ENCODE data around the gene HMBS.
A peak's percentile ranks its signal among the peaks of the same experiment; 100 is the strongest.

HMBS gene

GRCh38 chr11:119077839-119078238 is 6.8 kb upstream of the HMBS start:
- TF ChIP-seq CTCF (IDR thresholded peaks at IDR 0.05; ENCODE audit: borderline replicate concordance, insufficient read depth, low read depth, low read length): no peak
- H3K4me3 ChIP-seq (ENCODE audit: low read depth, low read length): no peak overlapping the region

- TF ChIP-seq CTCF (IDR thresholded peaks at IDR 0.05; ENCODE audit: borderline replicate concordance, insufficient read depth, low read depth, low read length): no peak
- no peak overlapping the region for H3K4me3 ChIP-seq (ENCODE audit: low read depth, low read length)
Measured at GRCh38 chr11:119078675-119079420, 5.8 kb upstream of the HMBS start.

GRCh38 chr11:119081682-119082260 is 2.9 kb upstream of the HMBS start:
- TF ChIP-seq CTCF (IDR thresholded peaks at IDR 0.05; ENCODE audit: borderline replicate concordance, insufficient read depth, low read depth, low read length): no peak
- no peak overlapping the region for H3K4me3 ChIP-seq (ENCODE audit: low read depth, low read length)

GRCh38 chr11:119085437-119085847 is 761 bp downstream of the HMBS start:
- peak overlapping the region; percentile 70 for H3K4me3 ChIP-seq (ENCODE audit: low read depth, low read length)
- no peak for TF ChIP-seq CTCF (IDR thresholded peaks at IDR 0.05; ENCODE audit: borderline replicate concordance, insufficient read depth, low read depth, low read length)

DNA sequence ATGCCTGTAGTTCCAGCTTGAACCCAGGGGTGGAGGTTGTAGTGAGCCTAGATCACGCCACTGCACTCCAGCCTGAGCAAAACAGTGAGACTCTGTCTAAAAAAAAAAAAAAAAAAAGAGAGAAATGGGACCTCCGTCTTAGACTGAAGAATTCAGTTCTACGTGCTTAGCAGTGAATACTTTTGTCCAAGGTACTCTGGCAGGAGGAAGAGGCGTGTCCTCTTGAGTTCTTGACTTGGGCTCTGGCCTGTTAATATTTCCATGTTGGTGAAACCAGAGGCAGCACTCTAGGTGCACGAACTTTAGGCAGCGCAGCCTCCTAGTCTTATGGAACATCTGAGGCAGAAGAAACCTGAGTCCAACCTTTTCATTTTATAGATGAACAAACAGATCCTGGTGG is 2.4 kb downstream of the HMBS start:
- no peak for TF ChIP-seq CTCF (IDR thresholded peaks at IDR 0.05; ENCODE audit: borderline replicate concordance, insufficient read depth, low read depth, low read length)
- no peak overlapping the region for H3K4me3 ChIP-seq (ENCODE audit: low read depth, low read length)

DNA sequence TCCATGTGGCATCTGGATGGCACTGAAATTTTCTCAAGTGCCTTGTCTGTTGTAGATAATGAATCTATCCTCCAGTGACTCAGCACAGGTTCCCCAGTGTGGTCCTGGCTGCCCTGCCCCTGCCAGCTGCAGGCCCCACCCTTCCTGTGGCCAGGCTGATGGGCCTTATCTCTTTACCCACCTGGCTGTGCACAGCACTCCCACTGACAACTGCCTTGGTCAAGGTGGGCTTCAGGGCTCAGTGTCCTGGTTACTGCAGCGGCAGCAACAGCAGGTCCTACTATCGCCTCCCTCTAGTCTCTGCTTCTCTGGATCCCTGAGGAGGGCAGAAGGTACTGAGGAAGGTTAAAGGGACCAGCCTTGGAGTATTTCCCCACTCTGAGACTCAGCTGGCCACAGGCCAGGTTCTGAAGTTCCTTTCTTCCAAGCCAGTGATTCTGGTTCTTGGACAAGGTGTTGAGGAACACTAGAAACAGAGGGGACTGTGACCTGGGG is 3.1 kb downstream of the HMBS start:
- H3K4me3 ChIP-seq (ENCODE audit: low read depth, low read length): no peak overlapping the region
- no peak for TF ChIP-seq CTCF (IDR thresholded peaks at IDR 0.05; ENCODE audit: borderline replicate concordance, insufficient read depth, low read depth, low read length)

GRCh38 chr11:119088406-119088805 is 3.7 kb downstream of the HMBS start:
- TF ChIP-seq CTCF (IDR thresholded peaks at IDR 0.05; ENCODE audit: borderline replicate concordance, insufficient read depth, low read depth, low read length): no peak
- no peak overlapping the region for H3K4me3 ChIP-seq (ENCODE audit: low read depth, low read length)

All from GM12875 (cell line).